Fibroblast of skin of abdomen (primary cell): ENCODE results near the gene PRLH.
A peak's percentile ranks its signal among the peaks of the same experiment; 100 is the strongest.

Source experiments
- DNase-seq: peaks from one replicate; pipeline ENCODE4 v3.0.0-alpha.2; 2013

Gene PRLH

GRCh38 chr2:237567276-237568029, 1.1 kb downstream of the PRLH start:
- DNase-seq, result no peak

- no peak for DNase-seq
These were observed 1.8 kb downstream of the PRLH start for GRCh38 chr2:237568121-237568660.

GRCh38 chr2:237569041-237569440, 2.7 kb downstream of the PRLH start:
- DNase-seq, result no peak

GRCh38 chr2:237569896-237570295, 3.5 kb downstream of the PRLH start:
- no peak for DNase-seq

- no peak for DNase-seq
These were observed 4.5 kb downstream of the PRLH start for GRCh38 chr2:237570776-237571335.

- no peak for DNase-seq
These were observed 5.2 kb downstream of the PRLH start for GRCh38 chr2:237571551-237571950.

GRCh38 chr2:237572021-237572741, 5.8 kb downstream of the PRLH start:
- DNase-seq, result peak; percentile 89

GRCh38 chr2:237572742-237573101, 6.3 kb downstream of the PRLH start:
- DNase-seq, result no peak

- no peak for DNase-seq
These were observed 7.5 kb downstream of the PRLH start for GRCh38 chr2:237573721-237574415.

- no peak for DNase-seq
These were observed 8.1 kb downstream of the PRLH start for GRCh38 chr2:237574467-237574866.

- no peak for DNase-seq
These were observed 8.8 kb downstream of the PRLH start for GRCh38 chr2:237574894-237575868.

GRCh38 chr2:237575869-237576862, 9.8 kb downstream of the PRLH start:
- DNase-seq, result no peak

GRCh38 chr2:237576974-237577373, 10.6 kb downstream of the PRLH start:
- no peak for DNase-seq

- no peak for DNase-seq
These were observed 11.1 kb downstream of the PRLH start for GRCh38 chr2:237577458-237577857.

GRCh38 chr2:237577956-237578870, 11.8 kb downstream of the PRLH start:
- no peak for DNase-seq

- DNase-seq, result no peak
These were observed 15.0 kb downstream of the PRLH start for GRCh38 chr2:237581326-237581725.

- DNase-seq, result peak; percentile 62
These were observed 15.7 kb downstream of the PRLH start for GRCh38 chr2:237581751-237582746.
